Skin of body (tissue), 2 donors: ENCODE data around the gene ASAP2. TPM values are rescaled to one million over a fixed set of nuclear protein-coding genes. Genes with fewer than 3 reads are reported as not detected.

Experiments
- DNase-seq: peaks from one replicate; lab custom pipeline; 2025; lab: John Stamatoyannopoulos, UW
- total RNA-seq: library from RNA; depleted of rRNA; stranded (reverse); fragments of >200 nt; gene quantifications from one replicate; pipeline ENCODE4 v1.2.3, GENCODE V29; 2014

ASAP2 gene
- total RNA-seq, 1 donor from 2014 or later, result 19.0 TPM

GRCh38 chr2:9343524-9343923 is 136.9 kb downstream of the ASAP2 start:
- DNase-seq, result no peak

- DNase-seq, result no peak
Observed at GRCh38 chr2:9344434-9344833, 137.8 kb downstream of the ASAP2 start.

- DNase-seq, result no peak
Observed at GRCh38 chr2:9345343-9345742, 138.7 kb downstream of the ASAP2 start.

GRCh38 chr2:9345997-9346396 is 139.4 kb downstream of the ASAP2 start:
- DNase-seq, result no peak

- no peak for DNase-seq
Observed at GRCh38 chr2:9346885-9347284, 140.3 kb downstream of the ASAP2 start.

- DNase-seq, result peak; percentile 14
Observed at GRCh38 chr2:9347411-9347881, 140.8 kb downstream of the ASAP2 start.

- DNase-seq, result no peak
Observed at GRCh38 chr2:9354318-9354717, 147.7 kb downstream of the ASAP2 start.

- DNase-seq, result no peak
Observed at GRCh38 chr2:9355270-9355669, 148.7 kb downstream of the ASAP2 start.

GRCh38 chr2:9355716-9356115 is 149.1 kb downstream of the ASAP2 start:
- no peak for DNase-seq

- no peak for DNase-seq
Observed at GRCh38 chr2:9356261-9356660, 149.6 kb downstream of the ASAP2 start.

- DNase-seq, result no peak
Observed at GRCh38 chr2:9358846-9359245, 152.2 kb downstream of the ASAP2 start.

- no peak for DNase-seq
Observed at GRCh38 chr2:9359463-9359862, 152.9 kb downstream of the ASAP2 start.

GRCh38 chr2:9360110-9360509 is 153.5 kb downstream of the ASAP2 start:
- DNase-seq, result no peak

GRCh38 chr2:9360701-9361100 is 154.1 kb downstream of the ASAP2 start:
- no peak for DNase-seq

GRCh38 chr2:9364373-9364772 is 157.8 kb downstream of the ASAP2 start:
- no peak for DNase-seq

- no peak for DNase-seq
Observed at GRCh38 chr2:9364791-9365497, 158.3 kb downstream of the ASAP2 start.

GRCh38 chr2:9365498-9366019 is 158.9 kb downstream of the ASAP2 start:
- no peak for DNase-seq

GRCh38 chr2:9366026-9366425 is 159.4 kb downstream of the ASAP2 start:
- DNase-seq, result no peak

- no peak for DNase-seq
Observed at GRCh38 chr2:9370746-9371145, 164.1 kb downstream of the ASAP2 start.

- DNase-seq, result no peak
Observed at GRCh38 chr2:9373047-9373446, 166.4 kb downstream of the ASAP2 start.

GRCh38 chr2:9373476-9373875 is 166.9 kb downstream of the ASAP2 start:
- no peak for DNase-seq

- DNase-seq, result no peak
Observed at GRCh38 chr2:9374071-9374730, 167.6 kb downstream of the ASAP2 start.
